ENCODE data around the gene ST7.

DNA sequence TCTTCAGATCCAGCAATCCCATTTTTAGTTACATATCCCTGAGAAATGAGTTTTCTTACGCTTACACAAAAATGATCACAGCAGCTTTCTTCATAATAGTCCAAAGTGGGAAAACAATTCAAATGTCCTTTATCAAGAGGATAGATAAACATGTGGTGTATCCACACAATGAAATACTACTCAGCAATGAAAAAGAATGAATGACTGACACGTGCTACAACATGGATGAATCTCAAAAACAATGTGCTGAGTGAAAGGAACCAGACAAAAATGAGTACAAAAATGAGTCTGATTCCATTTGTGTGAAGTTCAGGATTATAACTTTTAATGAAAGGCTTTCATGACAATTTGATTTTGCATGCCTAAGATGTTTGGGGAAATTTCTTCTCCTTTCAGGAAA is 230.4 kb downstream of the ST7 start:
- TF ChIP-seq CTCF (IDR thresholded peaks at IDR 0.05; ENCODE audit: low read depth, low read length) (no peak), POLR2A (IDR thresholded peaks at IDR 0.05; ENCODE audit: extremely low read depth, insufficient read length) (no peak)
